SIG-M5 (cell line): ENCODE data around the gene PCSK4.
"Not testable (repeated sequence)": the region's sequence is repeated elsewhere in the genome, so short reads cannot be mapped to it uniquely, and the experiment has no call there.

ENCODE experiments used
- DNase-seq: peaks from one replicate; lab custom pipeline; 2025; lab: John Stamatoyannopoulos, UW

The PCSK4 gene

DNA sequence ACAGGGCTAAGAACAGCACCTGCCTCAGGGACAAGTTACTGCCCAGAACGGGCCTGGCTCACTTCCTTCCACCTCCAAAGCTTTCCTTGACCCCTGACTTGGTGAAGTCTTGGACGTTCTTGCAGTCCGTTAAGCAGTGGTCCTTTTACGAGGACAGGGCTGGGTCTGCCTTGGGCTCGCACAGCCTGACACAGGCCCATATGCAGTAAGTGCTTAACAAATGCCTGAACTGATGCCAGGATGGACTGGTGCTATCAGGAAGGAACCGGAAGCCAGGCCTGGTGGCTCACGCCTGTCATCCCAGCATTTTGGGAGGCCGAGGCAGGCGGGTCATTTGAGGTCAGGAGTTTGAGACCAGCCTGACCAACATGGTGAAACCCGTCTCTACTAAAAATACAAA lies 31.9 kb upstream of the PCSK4 start:
- no peak for DNase-seq

DNA sequence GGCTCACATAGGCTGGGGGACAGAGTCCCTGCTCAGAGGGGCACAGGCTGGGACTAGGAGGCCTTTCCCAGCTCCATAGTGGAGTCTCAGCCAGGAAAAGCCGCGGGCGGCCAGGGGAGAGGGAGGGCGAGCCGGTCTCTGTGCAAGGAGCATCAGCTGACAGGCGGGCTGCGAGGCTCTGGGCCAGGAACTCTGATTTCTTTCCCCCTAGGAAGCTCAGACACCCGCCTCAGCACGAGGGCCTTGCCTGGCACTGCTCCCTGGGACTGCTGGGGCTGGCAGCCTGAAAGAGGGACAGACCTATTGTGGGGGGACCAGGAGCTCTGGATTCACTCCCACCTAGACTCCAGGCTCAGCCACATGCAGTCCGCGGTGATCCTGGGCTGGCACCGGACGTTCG lies 31.5 kb upstream of the PCSK4 start:
- DNase-seq: no peak

DNA sequence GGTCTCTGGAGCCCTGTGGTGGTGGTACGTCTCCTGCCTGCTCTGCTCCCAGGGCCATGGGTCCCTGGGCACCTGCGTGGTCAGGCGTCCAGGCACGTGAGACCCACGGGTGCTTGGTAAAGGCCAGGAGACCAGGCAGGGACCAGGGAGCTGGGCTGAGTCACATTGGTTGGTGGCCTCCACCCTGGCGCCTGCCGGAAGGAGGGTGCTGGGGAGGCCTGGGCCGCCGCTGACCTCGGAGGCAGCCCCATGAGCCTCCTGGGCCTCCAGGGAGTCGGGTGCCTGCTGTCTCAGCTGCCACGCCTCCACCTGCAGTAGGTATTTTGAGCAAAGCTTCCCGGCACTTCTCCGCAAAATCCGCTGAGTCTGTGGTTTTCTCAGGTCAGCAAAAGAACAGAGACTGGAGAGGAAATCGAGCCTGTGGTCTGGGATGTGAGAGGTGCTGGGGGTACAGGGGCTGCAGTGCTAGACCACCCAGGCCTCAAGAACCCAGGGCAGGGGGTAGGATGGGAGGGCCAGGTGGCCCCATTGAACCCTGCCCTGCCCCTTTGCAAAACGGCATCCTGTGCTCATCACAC lies 30.1 kb upstream of the PCSK4 start:
- DNase-seq: no peak

DNA sequence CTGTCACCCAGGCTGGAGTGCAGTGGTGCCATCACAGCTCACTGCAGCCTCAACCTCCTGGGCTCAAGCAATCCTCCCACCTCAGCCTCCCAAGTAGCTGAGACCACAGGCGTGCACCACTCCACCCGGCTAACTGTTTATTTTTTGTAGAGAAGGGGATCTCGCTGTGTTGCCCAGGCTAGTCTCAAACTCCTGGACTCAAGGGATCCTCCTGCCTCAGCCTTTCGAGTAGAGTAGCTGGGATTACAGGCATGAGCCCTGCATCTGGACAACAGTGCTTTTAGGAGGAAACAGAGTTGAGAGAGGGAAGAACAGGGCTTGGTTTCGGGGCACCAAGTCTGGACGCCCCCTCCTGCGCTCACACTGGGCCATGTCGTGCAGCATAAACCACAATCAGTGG lies 29.7 kb upstream of the PCSK4 start:
- not testable (repeated sequence) for DNase-seq

DNA sequence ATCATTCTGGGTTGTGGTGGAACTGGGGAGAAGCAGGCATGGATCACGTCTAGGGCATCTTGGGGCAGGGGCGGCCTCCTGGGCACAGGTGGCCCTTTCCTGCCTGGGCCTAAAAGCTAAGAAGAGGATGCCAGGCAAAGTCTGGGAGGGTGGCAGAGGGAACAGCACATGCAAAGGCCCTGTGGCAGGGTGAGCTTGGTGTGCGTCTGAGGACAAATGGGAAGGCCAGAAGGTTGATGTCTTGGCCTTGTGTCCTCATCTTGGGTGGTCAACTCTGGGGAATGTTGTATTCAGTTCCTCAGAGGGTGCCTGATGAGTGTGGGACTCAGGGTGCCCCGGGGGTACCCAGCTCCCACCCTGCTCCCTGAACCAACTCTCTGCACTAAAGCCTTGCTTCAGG lies 28.3 kb upstream of the PCSK4 start:
- no peak for DNase-seq

DNA sequence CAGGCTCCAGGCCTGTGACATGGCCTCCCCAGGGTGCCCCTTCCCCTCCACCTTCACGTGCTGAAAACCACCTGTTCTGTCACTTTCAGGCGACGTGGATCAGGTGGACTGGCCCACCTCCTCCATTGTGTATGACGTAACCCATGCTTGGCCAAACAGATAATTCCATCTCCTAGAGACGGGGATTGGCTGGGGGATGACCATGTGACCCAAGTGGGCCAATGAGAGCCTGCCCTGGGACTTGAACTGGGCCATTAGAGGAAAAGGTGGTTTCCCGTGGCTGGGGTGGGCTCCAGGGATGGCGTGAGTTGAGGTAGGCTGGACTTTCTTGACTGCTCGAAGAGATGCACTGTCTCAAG lies 26.2 kb upstream of the PCSK4 start:
- DNase-seq: no peak

DNA sequence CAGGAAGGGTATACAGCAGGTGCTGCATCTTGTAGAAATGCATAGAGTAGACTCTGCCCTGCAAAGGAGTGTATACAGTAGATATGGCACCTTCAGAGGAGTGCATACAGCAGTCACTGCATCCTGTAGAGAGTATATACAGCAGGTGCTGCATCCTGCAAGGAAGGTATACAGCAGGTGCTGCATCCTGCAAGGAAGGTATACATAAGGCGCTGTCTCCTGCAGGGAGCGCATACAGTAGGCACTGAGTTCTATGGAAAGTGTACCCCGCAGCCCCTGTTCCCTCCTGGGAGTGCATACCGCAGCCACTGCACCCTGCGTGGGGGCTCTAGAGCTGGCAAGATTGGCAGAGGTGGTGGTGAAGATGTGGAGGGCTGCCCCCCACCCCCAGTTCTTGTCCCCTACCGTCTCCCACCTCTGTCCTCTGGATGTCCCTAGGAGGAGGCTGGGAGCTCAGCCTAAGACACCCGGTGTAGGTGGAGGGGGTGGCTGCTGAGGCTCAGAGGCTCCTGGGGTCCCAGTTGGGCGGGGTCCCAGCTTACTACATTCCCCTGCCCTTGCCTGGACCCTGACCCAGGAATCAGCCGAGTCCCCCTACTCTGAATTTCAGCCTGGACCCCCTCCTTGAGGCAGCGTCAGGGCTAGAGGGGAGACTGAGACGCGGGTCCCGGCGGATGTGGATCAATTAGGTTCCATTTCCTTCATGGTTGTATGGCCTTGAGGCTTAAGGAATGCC lies 25.0 kb upstream of the PCSK4 start:
- no peak for DNase-seq

DNA sequence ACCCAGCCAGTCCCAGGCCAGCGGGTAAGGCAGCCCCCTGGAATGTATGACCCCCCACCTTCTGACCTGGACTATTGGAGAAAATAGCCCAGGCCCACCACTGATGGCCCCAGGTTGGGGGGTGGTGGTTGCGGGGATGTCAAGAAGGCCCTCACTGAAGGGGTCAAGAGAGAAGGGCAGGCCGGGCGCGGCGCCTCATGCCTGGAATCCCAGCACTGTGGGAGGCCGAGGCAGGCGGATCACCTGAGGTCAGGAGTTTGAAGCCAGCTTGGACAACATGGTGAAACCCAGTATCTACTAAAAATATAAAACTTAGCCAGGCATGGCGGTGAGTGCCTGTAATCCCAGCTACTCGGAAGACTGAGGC lies 24.1 kb upstream of the PCSK4 start:
- DNase-seq: no peak

DNA sequence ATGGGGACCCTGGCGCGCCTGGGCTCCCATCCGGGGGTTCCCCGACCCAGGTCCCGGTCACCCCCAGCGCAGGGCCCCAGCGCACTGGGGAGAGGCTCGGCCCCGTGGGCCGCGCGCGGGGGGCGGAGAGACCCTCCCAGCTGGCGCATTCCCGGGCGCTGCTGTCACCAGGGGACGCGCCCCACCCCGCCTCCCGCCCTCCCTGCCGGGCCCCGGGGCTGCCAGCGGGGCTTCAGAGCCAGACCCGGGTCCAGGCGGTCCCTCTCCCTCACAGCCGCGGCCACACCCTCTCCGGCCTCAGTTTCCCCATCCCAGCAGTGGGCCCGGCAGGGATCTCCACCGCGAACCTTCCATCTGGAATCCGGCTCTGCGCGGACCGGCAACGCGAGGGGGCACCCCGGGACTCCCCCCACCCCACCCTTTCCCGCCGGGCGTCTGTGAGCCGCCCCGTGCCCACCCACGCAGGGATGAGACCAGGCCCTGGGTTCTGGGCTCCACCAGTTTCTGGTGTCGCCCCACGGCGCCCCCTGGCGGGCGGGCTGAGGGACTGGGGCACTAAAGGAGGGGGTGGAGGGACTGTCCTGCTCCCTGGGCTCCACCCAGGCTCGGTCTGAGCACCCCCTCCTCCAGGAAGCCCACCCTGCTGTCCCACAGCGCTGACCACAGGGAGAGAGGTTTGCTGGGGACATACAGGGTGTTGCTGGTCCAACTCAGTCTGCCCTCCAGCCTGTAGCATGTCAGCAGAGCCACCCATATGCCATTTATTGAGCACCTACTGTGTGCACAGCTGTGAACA lies 23.5 kb upstream of the PCSK4 start:
- DNase-seq: no peak

DNA sequence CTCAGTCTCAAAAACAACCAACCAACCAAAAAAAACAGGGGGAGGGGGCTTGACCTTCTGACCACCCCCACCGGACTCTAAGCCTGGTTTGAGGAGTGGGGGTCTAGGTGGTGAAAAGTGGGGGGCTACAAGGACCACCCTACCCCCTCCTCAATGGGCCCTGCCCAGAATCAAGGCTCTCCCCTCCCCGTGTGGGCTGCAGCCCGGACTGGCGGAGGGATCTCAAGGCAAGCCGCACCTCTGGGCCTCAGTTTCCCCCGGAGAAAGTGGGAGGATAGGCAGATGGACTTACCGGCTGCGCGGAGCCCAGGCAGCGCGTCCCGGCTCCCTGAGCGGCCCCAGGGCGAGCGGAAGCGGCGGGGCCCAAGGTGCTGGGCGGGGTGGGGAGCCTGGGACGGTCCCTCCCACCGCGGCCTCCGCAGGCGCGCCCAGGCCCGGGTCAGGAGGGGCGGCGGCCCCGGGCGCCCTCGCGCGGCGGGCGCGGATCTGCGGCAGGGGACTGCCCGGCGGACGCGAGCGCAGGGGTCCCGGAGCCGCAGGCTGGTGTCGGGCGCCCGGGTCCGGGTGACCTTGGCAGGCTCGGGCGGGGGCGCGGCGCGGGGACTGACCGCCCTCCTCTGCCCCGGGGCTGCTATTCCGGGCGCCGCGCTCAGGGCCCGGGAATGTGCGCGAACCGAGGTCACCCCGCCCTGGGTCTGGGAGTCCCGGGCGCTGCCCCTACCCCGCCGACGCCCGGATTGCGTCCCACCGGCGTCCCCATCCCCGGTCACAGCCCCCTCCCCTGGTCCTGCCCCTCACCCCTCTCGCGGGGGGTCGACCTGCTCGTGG lies 22.7 kb upstream of the PCSK4 start, which contains the start of gene ADAMTSL5:
ADAMTSL5 (minus strand) TSS at position 349 of the 828 bp plus-strand sequence. CDS start 2,076 bp downstream, outside the sequence.
- no peak for DNase-seq

DNA sequence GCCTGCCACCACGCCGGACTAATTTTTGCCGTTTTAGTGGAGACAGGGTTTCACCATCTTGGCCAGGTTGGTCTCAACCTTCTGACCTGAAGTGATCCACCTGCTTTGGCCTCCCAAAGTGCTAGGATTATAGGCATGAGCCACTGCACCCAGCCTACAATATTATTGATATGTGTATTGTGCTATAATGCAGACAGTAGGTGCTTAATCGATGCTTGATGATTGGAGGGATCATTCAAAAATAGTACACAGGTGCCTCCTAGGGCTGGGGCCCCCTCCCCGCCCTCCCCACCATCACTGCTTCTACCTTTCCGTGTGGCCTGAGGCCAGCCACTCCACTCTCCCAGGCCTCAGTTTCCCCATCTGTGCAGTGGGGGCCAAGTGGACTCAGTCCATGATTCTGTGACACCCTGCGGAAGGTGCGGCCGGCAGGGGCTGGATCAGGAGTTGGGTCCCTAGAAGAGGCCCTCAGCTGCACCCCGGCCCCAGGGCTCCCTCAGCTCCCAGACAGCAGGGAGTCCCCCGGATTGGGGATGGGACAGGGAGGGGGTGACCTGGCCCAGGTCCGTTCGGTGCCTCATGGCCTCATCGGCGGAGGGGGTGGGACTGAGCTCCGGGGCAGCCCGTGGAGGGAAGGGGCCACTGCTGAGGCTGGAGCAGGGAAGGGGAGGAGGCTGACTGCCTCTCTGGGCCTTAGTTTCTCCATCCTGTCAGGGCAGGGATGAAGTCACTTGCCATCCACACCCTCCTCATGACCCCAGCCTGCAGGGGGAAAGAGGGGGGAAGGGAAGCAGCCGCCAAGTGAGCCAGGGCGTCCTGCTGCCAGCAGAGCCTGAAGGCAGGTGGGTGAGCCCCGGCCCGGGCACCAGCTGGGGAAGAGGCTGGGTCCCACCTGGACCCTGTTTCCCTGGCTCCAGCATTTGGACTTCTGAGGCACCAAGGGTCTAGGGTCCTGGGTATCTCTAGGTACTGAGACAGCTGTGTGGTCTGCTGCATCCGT lies 21.5 kb upstream of the PCSK4 start:
- DNase-seq: no peak

DNA sequence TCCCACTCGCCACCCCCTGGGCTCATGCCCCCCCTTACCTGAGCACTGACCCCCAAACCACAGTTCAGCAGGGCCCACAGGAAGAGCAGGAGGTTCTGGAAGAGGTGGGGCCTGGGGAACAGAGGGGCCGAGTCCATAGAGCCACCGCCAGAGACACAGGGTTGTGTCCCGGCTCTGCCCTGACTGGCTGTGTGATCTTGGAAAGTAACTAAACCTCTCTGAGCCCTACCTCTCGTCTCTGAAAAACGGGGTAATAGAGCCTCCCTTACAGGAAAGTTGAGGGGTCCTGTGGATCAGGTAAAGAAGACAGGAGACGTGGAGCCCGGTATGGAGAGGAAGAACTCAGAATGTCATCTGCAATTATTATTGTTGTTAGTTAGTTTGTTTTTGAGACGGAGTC lies 20.7 kb upstream of the PCSK4 start:
- no peak for DNase-seq

DNA sequence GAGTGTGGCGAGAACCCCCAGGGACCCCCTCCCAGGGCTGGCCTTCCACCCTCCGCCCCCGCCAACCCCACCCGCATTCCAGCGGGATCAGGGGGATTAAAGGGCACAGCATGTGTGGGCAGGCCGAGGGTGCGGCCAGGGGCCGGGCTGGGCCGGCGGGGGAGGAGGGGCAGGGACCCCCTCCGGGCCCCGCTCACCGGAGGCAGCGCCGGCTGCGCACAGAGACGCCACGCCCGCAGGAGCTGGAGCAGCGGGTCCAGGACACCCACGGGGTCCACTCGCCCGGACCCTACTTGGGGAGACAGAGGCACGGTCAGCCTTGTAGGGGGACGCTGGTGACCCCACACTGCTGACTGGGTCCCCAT lies 20.3 kb upstream of the PCSK4 start:
- no peak for DNase-seq

DNA sequence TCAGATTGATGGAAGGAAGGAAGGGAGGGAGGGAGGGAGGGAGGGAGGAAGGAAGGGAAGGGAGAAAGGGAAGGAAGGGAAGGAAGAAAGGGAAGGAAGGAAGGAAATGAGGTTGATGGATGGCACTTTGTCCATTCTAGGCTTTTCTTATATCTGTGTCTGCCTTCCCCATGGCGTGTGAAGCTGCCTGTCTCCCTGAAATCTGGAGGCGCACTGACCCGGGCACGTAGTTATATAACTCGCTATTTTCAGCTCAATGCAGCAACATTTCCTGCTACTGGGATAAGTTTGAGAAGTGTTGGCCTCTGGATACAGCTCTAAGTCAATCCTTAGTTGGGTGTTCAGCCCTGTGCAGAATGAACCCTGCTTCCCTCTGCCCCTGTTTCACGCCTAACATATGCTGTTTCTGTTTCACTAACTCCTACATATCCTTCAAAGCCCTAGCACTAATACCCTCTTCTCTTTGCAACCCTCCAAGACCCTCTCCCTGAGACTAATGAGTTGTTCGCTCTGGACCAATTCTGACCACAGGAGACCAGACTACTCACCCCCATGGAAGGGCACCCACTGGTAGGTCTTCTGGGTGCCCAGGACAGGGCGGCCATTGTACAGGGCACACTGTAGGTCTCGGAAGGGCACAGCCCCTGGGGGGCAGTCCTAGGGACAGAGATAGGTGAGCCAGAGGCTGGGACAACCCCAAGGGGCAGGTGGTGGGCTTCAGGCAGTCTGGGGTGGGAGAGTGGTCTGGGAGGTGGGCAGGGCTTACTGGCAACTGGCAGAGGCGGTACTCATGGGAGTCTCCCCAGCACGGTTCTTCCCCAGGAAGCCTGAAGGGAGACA lies 19.7 kb upstream of the PCSK4 start:
- DNase-seq: no peak

DNA sequence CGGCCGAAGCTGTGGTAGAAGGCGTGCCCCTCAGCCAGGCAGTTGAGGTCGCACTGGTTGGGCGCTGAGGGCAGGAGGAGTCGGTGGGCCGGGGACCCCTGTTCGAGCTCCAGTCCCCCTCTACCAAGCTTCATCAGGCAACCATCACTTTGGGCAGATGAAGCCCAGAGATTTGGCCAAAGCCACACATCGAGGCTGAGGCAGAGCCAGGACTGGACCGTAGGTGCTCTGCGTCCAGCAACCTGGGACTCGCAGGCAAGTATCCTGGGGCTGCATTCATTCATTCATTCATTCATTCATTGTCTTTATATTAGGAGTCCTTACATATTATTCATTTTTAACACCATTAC lies 18.3 kb upstream of the PCSK4 start:
- DNase-seq: no peak

DNA sequence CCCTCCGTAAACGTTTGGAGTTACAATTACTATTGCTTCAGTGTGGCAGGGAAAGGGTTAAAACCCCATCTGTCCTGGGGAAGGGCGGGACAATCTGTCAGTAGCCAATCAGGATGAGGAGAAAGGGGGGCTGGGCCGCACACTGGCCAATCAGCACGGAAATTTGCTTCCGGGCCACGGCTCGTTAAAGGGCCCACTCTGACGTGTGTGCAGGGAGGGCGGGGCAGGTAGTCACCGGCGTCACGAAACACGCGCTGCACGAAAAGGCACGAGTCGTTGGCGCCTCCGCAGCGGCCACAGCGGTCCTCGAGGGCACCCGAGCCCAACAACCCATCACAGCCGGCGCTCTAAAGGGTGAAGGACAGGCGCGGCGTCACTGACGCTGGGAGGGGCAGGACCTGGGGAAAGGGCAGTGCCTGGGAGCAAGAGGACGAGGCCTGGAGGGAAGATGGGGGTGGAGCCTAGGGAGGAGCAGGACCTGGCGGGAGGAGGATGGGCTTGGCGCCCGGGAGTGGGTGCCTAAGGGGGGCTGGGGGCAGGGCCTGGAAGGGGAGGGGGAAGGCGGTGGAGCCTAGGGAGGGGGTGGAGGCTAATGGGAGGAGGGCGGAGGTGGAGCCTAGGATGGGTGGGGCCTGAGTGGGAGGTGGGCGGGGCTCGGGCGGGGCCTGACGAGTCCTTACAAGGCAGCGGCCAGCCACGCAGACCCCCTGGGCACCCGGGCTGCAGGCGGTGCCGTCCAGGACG lies 17.8 kb upstream of the PCSK4 start:
- no peak for DNase-seq

DNA sequence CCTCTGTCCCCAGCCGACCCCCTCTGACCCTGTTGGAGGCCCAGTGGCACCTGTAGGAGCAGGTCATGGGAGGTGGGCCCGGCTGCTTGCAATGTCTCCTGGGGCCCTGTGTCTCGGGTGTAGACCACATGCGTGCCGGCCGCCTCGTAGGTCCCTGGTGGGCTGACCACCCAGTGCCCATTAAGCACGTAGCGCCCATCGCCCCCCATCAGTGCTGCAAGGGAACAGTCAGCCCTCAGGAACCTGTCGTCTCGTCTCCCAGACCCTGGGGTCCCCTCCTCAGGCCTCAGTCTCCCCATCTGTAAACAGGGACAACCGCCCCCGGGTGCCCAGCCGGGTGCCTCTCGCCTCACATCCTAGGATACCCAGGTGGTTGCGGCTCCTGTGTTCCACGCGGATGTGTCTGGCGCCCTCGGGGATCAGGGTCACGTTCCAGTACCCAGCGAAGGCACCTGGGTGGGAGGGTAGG lies 17.1 kb upstream of the PCSK4 start:
- no peak for DNase-seq

DNA sequence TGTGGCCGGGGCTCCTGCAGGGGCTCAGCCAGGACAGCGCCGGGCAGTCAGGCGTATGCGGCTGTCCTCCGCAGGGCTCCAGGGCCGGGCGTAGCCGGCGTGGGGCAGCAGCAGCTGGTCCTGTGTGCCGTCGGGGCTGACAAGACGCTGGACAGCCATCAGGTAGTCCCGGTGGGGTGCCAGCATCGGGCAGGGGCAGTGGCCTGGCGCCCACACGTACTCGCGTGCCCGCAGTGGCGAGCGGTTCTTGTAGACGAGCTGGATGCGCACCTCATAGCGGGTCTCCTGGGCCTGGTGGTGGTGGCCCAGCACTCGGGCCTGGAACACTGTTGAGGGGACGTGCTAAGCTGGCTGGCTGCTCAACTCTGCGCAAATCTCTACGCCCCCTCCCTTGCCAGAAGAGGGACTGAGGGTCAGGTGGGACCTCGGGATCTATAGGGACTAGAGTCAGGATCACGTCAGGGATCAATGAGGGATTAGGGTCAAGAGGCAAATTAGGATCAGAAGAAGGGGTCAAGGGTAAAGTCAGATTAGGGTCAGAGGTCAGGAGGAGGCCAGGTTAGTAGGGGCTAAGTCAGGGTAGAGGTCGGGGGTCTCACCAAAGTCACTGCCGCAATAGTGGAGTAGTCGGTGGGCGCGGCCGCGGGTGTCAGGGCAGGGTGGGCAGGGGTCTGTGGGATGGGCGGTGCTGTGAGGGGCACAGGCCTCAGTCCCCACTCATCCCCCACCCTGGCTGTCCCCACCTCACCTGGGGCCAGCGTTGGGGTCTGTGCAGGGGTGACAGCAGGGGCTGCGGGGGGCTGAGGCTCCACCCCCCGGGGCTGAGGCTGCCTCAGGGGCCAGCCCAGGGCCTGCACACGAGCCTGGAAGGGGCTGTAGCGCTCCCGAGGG lies 16.1 kb upstream of the PCSK4 start:
- DNase-seq: no peak

DNA sequence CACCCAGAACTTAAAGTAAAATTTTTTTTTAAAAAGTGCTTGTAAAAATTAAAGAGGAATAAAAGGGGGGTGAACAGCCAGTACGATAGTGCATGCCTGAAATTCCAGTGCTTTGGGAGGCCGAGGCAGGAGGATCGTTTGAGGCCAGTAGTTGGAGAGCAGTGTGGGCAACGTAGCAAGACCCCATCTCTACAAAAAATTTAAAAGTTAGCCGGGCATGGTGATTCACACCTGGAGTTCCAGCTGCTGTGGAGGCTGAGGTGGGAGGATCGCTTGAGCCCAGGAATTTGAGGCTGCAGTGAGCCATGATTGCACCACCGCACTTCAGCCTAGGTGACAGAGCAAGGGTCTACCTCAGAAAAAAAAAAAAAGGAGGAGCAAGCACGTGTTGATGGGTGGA lies 14.9 kb upstream of the PCSK4 start:
- no peak for DNase-seq
